Ovary (tissue), 10 donors: Measurements from ENCODE around the gene HSF4. TPM values are rescaled to one million over a fixed set of nuclear protein-coding genes. Genes with fewer than 3 reads are reported as not detected.

Experiments
- DNase-seq, 5 donors: peaks; one replicate each; pipeline ENCODE4 v3.0.0-alpha.2; 2019 to 2020
- H3K27ac ChIP-seq, 2 donors: fragments of 200-600 bp; one replicate each; pipeline versions ENCODE4 v1.5.1 to v1.8.0; 2019 to 2022
- H3K27me3 ChIP-seq: fragments of 200-600 bp; one replicate; pipeline ENCODE4 v1.8.0; 2022
- H3K36me3 ChIP-seq: fragments of 200-600 bp; sonication (generic); one replicate; pipeline ENCODE4 v1.5.1; 2019
- H3K4me1 ChIP-seq: one replicate; pipeline ENCODE4 v1.8.1; 2013; ENCODE audit warnings: mild to moderate bottlenecking, moderate library complexity; ENCODE audit not compliant: insufficient read depth
- H3K4me3 ChIP-seq: fragments of 200-600 bp; sonication (generic); one replicate; pipeline ENCODE4 v1.5.1; 2017
- H3K9me3 ChIP-seq, 2 donors: fragments of 200-600 bp in 1 of 2; sonication (generic) in 1 of 2; one replicate each; pipeline versions ENCODE4 v1.5.1 to v1.8.1; 2013 to 2019; ENCODE audit warnings: mild to moderate bottlenecking in 1 of 2, moderate library complexity in 1 of 2
- CTCF ChIP-seq, 3 donors: fragments of 450-650 bp in 2 of 3; fragments of 200-600 bp in 1 of 3; IDR thresholded peaks; one replicate each; pipeline versions ENCODE4 v1.5.1 to v1.8.0; 2016 to 2022; ENCODE audit warnings: antibody characterized with exemption in 3 of 3, mild to moderate bottlenecking in 1 of 3
- EP300 ChIP-seq: sonication (generic); formaldehyde crosslinking; IDR thresholded peaks from one replicate; pipeline ENCODE4 v1.6.1; 2017; ENCODE audit warnings: antibody characterized with exemption
- POLR2A ChIP-seq: fragments of 450-650 bp; IDR thresholded peaks from one replicate; pipeline ENCODE4 v1.6.1; 2017; ENCODE audit warnings: antibody characterized with exemption, mild to moderate bottlenecking, moderate library complexity
- WGBS, 3 donors: extraction: QIAGEN DNeasy Blood & Tissue Kit in 1 of 3; methylation state at CpG; one replicate each; pipeline versions ENCODE4 v1.1.5 to v1.1.7; 2013 to 2017; 5-methylcytosine and 5-hydroxymethylcytosine counted together
- intact Hi-C, 4 donors: fragments of 100-400 bp; cut with DNase I; formaldehyde crosslinking; loops; one replicate each; pipeline versions ENCODE4 v1.11.0 to v1.15.1; 2022 to 2023
- long read RNA-seq, 3 donors: library from polyadenylated mRNA in 2 of 3; unstranded in 2 of 3; transcript quantifications; one replicate each; pipeline ENCODE4 v2.0.0 and lab custom pipeline, GENCODE V29; 2021 to 2026
- polyA plus RNA-seq, 2 donors: library from polyadenylated mRNA; stranded (reverse); fragments of 200-250 nt in 1 of 2; fragments of 350-450 nt in 1 of 2; fragmentation: Illumina TruSeq in 1 of 2; extraction: RNeasy Lipid Tissue Mini Kit (QIAGEN cat#74804) in 1 of 2; gene quantifications; one replicate each; pipeline ENCODE4 v1.2.3, GENCODE V29; 2013 to 2014
- total RNA-seq, 7 donors: library from RNA; depleted of rRNA in 2 of 7; stranded (reverse); fragments of >200 nt in 2 of 7; fragmentation: NEBNext Ultra II Directional in 3 of 7; extraction: Animal tissue kit (Norgen Biotek cat#: 25700) in 3 of 7; gene quantifications; one replicate each; pipeline versions ENCODE4 v1.1.0 to v1.2.4, GENCODE V29; 2016 to 2023
- donor health status: DM: no; HTN: no; CAD: no; lungs with moderate emphysema.
- donor health status: DM: no; HTN: no; CAD: no.
- donor health status: Bipolar disorder and iron deficiency.
- donor health status: DM: yes; HTN: yes; CAD: no.
- donor health status: DM: no; HTN: no; CAD: no.
- donor health status: DM: yes; HTN: yes; CAD: no.

The HSF4 gene
- total RNA-seq = 100 to 1,000 TPM in 1 of 7 donors, 10 to 100 TPM in 6; 30.8 to 115 (median 77.7) TPM
- 10 to 100 TPM in 1 of 2 donors, 1 to 10 TPM in 1; 9.9 to 44.9 TPM for polyA plus RNA-seq
- long read RNA-seq, donor 1, transcript HSF4-215 (13 exons, 1,515 nt) = major isoform, 5 of 60 reads
- long read RNA-seq, donor 1, partial matches to known transcripts = 32 of 60 reads
- long read RNA-seq, donor 1, other reads (novel, unspliced or antisense) = 22 of 60 reads
- long read RNA-seq, donor 2, partial matches to known transcripts = 0 of 1 reads
- long read RNA-seq, donor 2, other reads (novel, unspliced or antisense) = 0 of 1 reads
- long read RNA-seq, donor 3, partial matches to known transcripts = 25 of 60 reads
- long read RNA-seq, donor 3, other reads (novel, unspliced or antisense) = 33 of 60 reads

GRCh38 chr16:67164599-67165061 lies at the start of gene HSF4:
Gene HSF4, plus strand, starts transcription at chr16:67164745. Its CDS starts 67 bp downstream, at chr16:67164812.
- H3K27me3 ChIP-seq = no peaks in the 10 kb centered on the region
- no peaks in the 10 kb centered on the region for H3K9me3 ChIP-seq
- intact Hi-C loops = no loop called here
- no peaks in the 10 kb centered on the region for H3K36me3 ChIP-seq
- H3K4me3 ChIP-seq = peak within 1 kb of the TSS; percentile 33
- H3K27ac ChIP-seq = peak within 1 kb of the TSS; percentile 73 to 77
- TF ChIP-seq CTCF (IDR thresholded peaks at IDR 0.05) = no peak
- DNase-seq = peak; percentile 69 to 84 (median 71)
- peaks cover 22% of the 10 kb centered on the region for H3K4me1 ChIP-seq
- 1 to 4% (median 3%) methylated on average over 39 to 41 of the region's 41 CpGs for WGBS, 3 donors

GRCh38 chr16:67114793-67115192 lies 49.8 kb upstream of the HSF4 start:
- intact Hi-C loops = no loop called here
- Histone ChIP-seq H3K4me3 (no peak overlapping the region), H3K27ac (no peak overlapping the region), H3K9me3 (no peaks in the 10 kb centered on the region), H3K27me3 (no peaks in the 10 kb centered on the region), H3K36me3 (no peaks in the 10 kb centered on the region), H3K4me1 (peaks cover 6% of the 10 kb centered on the region)
- WGBS, 3 donors = 75 to 80% (median 76%) methylated on average over 2 of the region's 2 CpGs
- DNase-seq = no peak
- TF ChIP-seq EP300 (no peak), CTCF (IDR thresholded peaks at IDR 0.05) (no peak), POLR2A (no peak)

- TF ChIP-seq CTCF (IDR thresholded peaks at IDR 0.05) (no peak), POLR2A (no peak), EP300 (no peak)
- H3K4me3 ChIP-seq = no peak overlapping the region
- no peaks in the 10 kb centered on the region for H3K36me3 ChIP-seq
- H3K27me3 ChIP-seq = no peaks in the 10 kb centered on the region
- WGBS, 3 donors = 77 to 80% (median 79%) methylated on average over 7 of the region's 7 CpGs
- no peak overlapping the region for H3K27ac ChIP-seq
- intact Hi-C loops = no loop called here
- no peak for DNase-seq
- peaks cover 5% of the 10 kb centered on the region for H3K4me1 ChIP-seq
- H3K9me3 ChIP-seq = no peaks in the 10 kb centered on the region
Observed at GRCh38 chr16:67115639-67116038, 48.9 kb upstream of the HSF4 start.

- H3K27me3 ChIP-seq = no peaks in the 10 kb centered on the region
- intact Hi-C loops = no loop called here
- no peak for DNase-seq
- H3K9me3 ChIP-seq = no peaks in the 10 kb centered on the region
- no peak overlapping the region for H3K4me3 ChIP-seq
- 84 to 90% (median 88%) methylated on average over 13 of the region's 13 CpGs for WGBS, 3 donors
- no peak overlapping the region for H3K27ac ChIP-seq
- TF ChIP-seq EP300 (no peak), CTCF (IDR thresholded peaks at IDR 0.05) (no peak), POLR2A (no peak)
- H3K36me3 ChIP-seq = no peaks in the 10 kb centered on the region
- H3K4me1 ChIP-seq = no peaks in the 10 kb centered on the region
Observed at GRCh38 chr16:67116388-67117311, 47.9 kb upstream of the HSF4 start.
